Activated gamma-delta T cell (primary cell): ENCODE measurements around the gene CASP10.
A peak's percentile ranks its signal among the peaks of the same experiment; 100 is the strongest.

Source experiments
- DNase-seq: peaks from one replicate; lab custom pipeline; 2025; lab: John Stamatoyannopoulos, UW

CASP10 gene

GRCh38 chr2:201258666-201259615, 76.0 kb downstream of the CASP10 start:
- no peak for DNase-seq

GRCh38 chr2:201260302-201260800, 77.4 kb downstream of the CASP10 start, which contains the start of gene CASP8:
Gene CASP8, plus strand, starts transcription at chr2:201260536. Its CDS starts 5,951 bp downstream, at chr2:201266487.
- no peak for DNase-seq

- peak; percentile 26 for DNase-seq
Measured at GRCh38 chr2:201261471-201261870, 78.5 kb downstream of the CASP10 start.

- DNase-seq = no peak
Measured at GRCh38 chr2:201261906-201262305, 79.0 kb downstream of the CASP10 start.

- DNase-seq = no peak
Measured at GRCh38 chr2:201262718-201263117, 79.8 kb downstream of the CASP10 start.

- DNase-seq = no peak
Measured at GRCh38 chr2:201263779-201264178, 80.8 kb downstream of the CASP10 start.

- DNase-seq = no peak
Measured at GRCh38 chr2:201264472-201265173, 81.7 kb downstream of the CASP10 start.

GRCh38 chr2:201266629-201267028, 83.7 kb downstream of the CASP10 start:
- no peak for DNase-seq

GRCh38 chr2:201267278-201268030, 84.5 kb downstream of the CASP10 start:
- no peak for DNase-seq

GRCh38 chr2:201269764-201270163, 86.8 kb downstream of the CASP10 start:
- DNase-seq = no peak

- no peak for DNase-seq
Measured at GRCh38 chr2:201270293-201271001, 87.5 kb downstream of the CASP10 start.

GRCh38 chr2:201271917-201272316, 89.0 kb downstream of the CASP10 start:
- DNase-seq = no peak

- no peak for DNase-seq
Measured at GRCh38 chr2:201273330-201273983, 90.5 kb downstream of the CASP10 start.

- DNase-seq = no peak
Measured at GRCh38 chr2:201275069-201275468, 92.1 kb downstream of the CASP10 start.

- DNase-seq = no peak
Measured at GRCh38 chr2:201275990-201276389, 93.0 kb downstream of the CASP10 start.

GRCh38 chr2:201276511-201276910, 93.6 kb downstream of the CASP10 start:
- no peak for DNase-seq
